ENCODE measurements around the gene LPP.

Gene LPP

GRCh38 chr3:188927971-188928370, 774.0 kb downstream of the LPP start:
- DNase-seq (ENCODE audit: low read depth in 1 of 2, low spot score in 1 of 2) = no peak

- no peak for DNase-seq (ENCODE audit: low read depth in 1 of 2, low spot score in 1 of 2)
These were observed 775.2 kb downstream of the LPP start for GRCh38 chr3:188929137-188929536.

- DNase-seq (ENCODE audit: low read depth in 1 of 2, low spot score in 1 of 2) = no peak
These were observed 777.1 kb downstream of the LPP start for GRCh38 chr3:188931036-188931435.

DNA sequence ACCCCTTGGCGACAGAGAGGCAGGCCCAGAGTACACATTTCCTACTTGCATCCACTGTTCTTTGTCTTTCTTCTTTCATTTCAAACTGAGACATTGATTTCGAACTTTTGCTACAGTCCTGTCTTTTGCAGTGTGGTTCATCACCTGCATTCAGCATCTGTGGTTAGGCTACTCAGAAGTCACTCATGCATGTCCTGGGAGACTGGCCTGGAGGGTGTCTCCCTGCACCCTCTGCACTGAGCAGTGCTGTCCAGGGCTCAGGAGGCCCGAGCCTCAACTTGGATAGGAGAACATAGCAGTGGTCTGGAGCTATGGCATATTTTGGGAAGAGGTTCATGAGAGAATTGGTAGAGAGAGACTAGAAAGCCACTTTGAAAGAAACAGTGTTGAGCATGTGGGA, 777.6 kb downstream of the LPP start:
- DNase-seq (ENCODE audit: low read depth in 1 of 2, low spot score in 1 of 2) = no peak

DNA sequence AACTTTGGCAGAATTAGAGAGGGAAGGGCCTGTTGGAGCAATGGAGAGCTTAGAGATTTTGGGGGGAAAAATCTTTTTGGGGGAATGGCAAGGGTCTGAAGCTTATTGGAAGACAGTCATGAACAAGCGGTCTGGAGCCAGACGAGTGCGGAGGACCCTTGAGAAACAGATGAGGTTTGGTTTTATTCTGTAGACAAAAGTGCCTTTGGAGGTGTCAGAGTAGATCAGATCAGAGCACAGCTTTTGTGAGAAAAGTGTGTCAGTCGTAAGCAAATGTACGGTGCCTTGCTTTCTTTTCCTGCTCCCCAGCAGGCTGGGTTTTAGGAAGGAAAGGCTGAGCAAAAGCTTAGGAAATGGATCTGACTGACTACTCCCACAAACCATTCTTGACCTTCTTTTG, 781.0 kb downstream of the LPP start:
- no peak for DNase-seq (ENCODE audit: low read depth in 1 of 2, low spot score in 1 of 2)

- no peak for DNase-seq (ENCODE audit: low read depth in 1 of 2, low spot score in 1 of 2)
These were observed 782.7 kb downstream of the LPP start for GRCh38 chr3:188936597-188937107.

GRCh38 chr3:188937389-188937788, 783.4 kb downstream of the LPP start:
- no peak for DNase-seq (ENCODE audit: low read depth in 1 of 2, low spot score in 1 of 2)

DNA sequence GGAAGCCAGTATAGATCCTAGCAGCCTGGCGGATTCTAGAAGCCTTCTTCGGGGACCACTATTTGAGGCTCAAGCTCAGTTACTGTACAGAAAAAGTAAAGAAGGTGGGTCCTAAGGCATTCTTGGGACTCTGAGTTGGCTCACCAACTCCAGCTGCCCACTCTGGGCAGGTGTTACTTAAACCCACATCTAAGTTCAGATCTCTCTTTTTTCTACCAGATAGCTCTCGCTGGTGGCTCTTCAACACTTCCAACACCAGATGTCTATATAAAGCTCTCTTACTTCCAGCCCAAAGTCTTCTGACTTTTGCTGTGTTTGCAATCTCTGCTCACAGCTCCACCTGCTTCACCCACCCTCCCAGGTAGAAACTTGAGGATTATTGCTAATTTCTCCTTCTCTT, 785.0 kb downstream of the LPP start:
- DNase-seq (ENCODE audit: low read depth in 1 of 2, low spot score in 1 of 2) = no peak

GRCh38 chr3:188939814-188940572, 786.0 kb downstream of the LPP start:
- DNase-seq (ENCODE audit: low read depth in 1 of 2, low spot score in 1 of 2) = no peak

Measured in stimulated activated CD4-positive, alpha-beta T cell treated with anti-CD3 and anti-CD28 coated beads, Interleukin-15, amount 100 ng/mL, for 1 hour (primary cell).